ENCODE results near the gene BHLHE23. TPM values are rescaled to one million over a fixed set of nuclear protein-coding genes. Genes with fewer than 3 reads are reported as not detected.

Gene BHLHE23
- total RNA-seq, 1 experiment from 2014 or later = not detected

DNA sequence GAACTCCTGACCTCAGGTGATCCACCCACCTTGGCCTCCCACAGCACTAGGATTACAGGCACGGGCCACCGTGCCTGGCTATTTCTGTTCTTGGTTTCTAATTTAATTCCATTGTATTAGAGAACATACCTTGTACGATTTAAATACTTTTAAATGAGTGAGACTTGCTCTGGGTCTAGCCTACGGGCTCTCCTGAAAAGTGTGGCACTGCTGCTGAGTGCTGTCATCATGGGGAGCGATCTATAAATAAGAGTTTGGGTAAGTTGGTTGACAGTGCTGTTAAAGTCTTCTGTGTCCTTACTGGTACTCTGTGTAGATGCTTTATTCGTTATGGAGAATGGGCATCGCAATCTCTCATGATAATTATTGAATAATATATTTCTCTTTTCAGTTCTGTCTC is 35.0 kb upstream of the BHLHE23 start:
- DNase-seq (ENCODE audit: low read depth, low spot score) (no peak), ATAC-seq (no peak)
- no peaks in the 10 kb centered on the region for H3K4me1 ChIP-seq (ENCODE audit: control insufficient read depth in 1 of 2, insufficient read depth in 2 of 2, low read length in 2 of 2)
- H3K9me3 ChIP-seq (ENCODE audit: control insufficient read depth in 1 of 2, insufficient read depth in 1 of 2, low read depth in 1 of 2, low read length in 2 of 2) = no peaks in the 10 kb centered on the region
- H3K9ac ChIP-seq (ENCODE audit: low read length) = no peak overlapping the region
- BruUV-seq (replicated peaks) = no TSS peak
- no peak overlapping the region for H3K27ac ChIP-seq (ENCODE audit: low read depth, low read length)
- RAD21 ChIA-PET (ENCODE audit: low non-redundant PET in 1 of 2, low total read pairs in 2 of 2, uncharacterized antibody in 2 of 2, unreplicated experiment in 2 of 2) = no interaction called here
- H3K27me3 ChIP-seq (ENCODE audit: insufficient read depth, low read length) = peaks cover 31% of the 10 kb centered on the region
- no peak for TF ChIP-seq YY1 (IDR thresholded peaks at IDR 0.05; ENCODE audit: extremely low read depth, insufficient replicate concordance, low read depth, low read length)
- TF ChIP-seq POLR2A (IDR thresholded peaks at IDR 0.05; ENCODE audit: borderline replicate concordance, extremely low read depth, insufficient read depth, insufficient read length) = no peak
- TF ChIP-seq ZFX (IDR thresholded peaks at IDR 0.05) = no peak
- no peak for TF ChIP-seq JUND (IDR thresholded peaks at IDR 0.05)
- TF ChIP-seq ZNF274 (IDR thresholded peaks at IDR 0.05; ENCODE audit: low read depth, low read length) = no peak
- no peak for TF ChIP-seq RAD21 (IDR thresholded peaks at IDR 0.05; ENCODE audit: low read depth)
- TF ChIP-seq SIN3A (IDR thresholded peaks at IDR 0.05; ENCODE audit: low read depth) = no peak
- no peak for TF ChIP-seq EZH2 (IDR thresholded peaks at IDR 0.05)
- H3K4me2 ChIP-seq (ENCODE audit: low read length) = no peak overlapping the region
- CTCF ChIA-PET = no interaction called here
- no peak overlapping the region for H3K4me3 ChIP-seq (replicated peaks in 1 of 2; ENCODE audit: low read depth in 1 of 2, low read length in 2 of 2)
- no peaks in the 10 kb centered on the region for H3K79me2 ChIP-seq (ENCODE audit: insufficient read depth, low read length)
- POLR2A ChIA-PET = no interaction called here
- H2AFZ ChIP-seq (ENCODE audit: low read depth, low read length, poor library complexity, severe bottlenecking) = no peak overlapping the region
- H4K20me1 ChIP-seq (ENCODE audit: insufficient read depth) = no peaks in the 10 kb centered on the region
- intact Hi-C loops (cut with micrococcal nuclease) = no loop called here
- no peaks in the 10 kb centered on the region for H3K36me3 ChIP-seq (ENCODE audit: control insufficient read depth in 1 of 2, insufficient read depth in 2 of 2, low read length in 2 of 2)
- H3K9me2 ChIP-seq (ENCODE audit: insufficient read depth) = no peaks in the 10 kb centered on the region

DNA sequence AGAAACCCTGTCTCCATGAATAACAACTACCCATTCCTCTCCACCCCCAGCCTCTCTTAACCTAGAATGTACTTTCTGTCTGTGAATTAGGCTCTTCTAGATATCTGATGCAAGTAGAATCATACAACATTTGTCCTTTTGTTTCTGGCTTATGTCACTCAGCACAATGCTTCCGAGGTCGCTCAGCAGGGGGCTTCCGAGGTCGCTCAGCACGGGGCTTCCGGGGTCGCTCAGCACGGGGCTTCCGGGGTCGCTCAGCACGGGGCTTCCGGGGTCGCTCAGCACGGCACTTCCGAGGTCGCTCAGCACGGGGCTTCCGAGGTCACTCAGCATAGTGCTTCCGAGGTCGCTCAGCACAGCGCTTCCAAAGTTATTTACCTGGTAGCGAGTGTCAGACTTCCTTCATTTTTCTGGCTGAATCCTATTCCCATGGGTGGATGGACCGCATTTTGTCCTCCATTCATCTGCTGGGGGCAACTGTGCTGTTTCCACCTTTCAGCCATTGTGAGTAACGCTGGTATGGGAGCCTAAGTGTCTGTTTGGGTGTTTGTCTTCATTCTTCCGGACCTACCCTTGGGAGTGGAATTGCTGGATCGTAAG is 31.0 kb upstream of the BHLHE23 start:
- Histone ChIP-seq H3K27ac (ENCODE audit: low read depth, low read length) (no peak overlapping the region), H3K36me3 (ENCODE audit: control insufficient read depth in 1 of 2, insufficient read depth in 2 of 2, low read length in 2 of 2) (no peaks in the 10 kb centered on the region), H3K27me3 (ENCODE audit: insufficient read depth, low read length) (peaks cover 31% of the 10 kb centered on the region), H4K20me1 (ENCODE audit: insufficient read depth) (no peaks in the 10 kb centered on the region), H3K9me2 (ENCODE audit: insufficient read depth) (no peaks in the 10 kb centered on the region), H3K9me3 (ENCODE audit: control insufficient read depth in 1 of 2, insufficient read depth in 1 of 2, low read depth in 1 of 2, low read length in 2 of 2) (no peaks in the 10 kb centered on the region), H3K9ac (ENCODE audit: low read length) (no peak overlapping the region), H2AFZ (ENCODE audit: low read depth, low read length, poor library complexity, severe bottlenecking) (no peak overlapping the region), H3K4me3 (replicated peaks in 1 of 2; ENCODE audit: low read depth in 1 of 2, low read length in 2 of 2) (no peak overlapping the region), H3K79me2 (ENCODE audit: insufficient read depth, low read length) (no peaks in the 10 kb centered on the region), H3K4me2 (ENCODE audit: low read length) (no peak overlapping the region), H3K4me1 (ENCODE audit: control insufficient read depth in 1 of 2, insufficient read depth in 2 of 2, low read length in 2 of 2) (no peaks in the 10 kb centered on the region)
- ChIA-PET RAD21 (ENCODE audit: low non-redundant PET in 1 of 2, low total read pairs in 2 of 2, uncharacterized antibody in 2 of 2, unreplicated experiment in 2 of 2) (no interaction called here), CTCF (no interaction called here), POLR2A (no interaction called here)
- BruUV-seq (replicated peaks) = no TSS peak
- DNase-seq (ENCODE audit: low read depth, low spot score) = no peak
- intact Hi-C loops (cut with micrococcal nuclease) = no loop called here
- no peak for ATAC-seq
- TF ChIP-seq, protein P1, sequence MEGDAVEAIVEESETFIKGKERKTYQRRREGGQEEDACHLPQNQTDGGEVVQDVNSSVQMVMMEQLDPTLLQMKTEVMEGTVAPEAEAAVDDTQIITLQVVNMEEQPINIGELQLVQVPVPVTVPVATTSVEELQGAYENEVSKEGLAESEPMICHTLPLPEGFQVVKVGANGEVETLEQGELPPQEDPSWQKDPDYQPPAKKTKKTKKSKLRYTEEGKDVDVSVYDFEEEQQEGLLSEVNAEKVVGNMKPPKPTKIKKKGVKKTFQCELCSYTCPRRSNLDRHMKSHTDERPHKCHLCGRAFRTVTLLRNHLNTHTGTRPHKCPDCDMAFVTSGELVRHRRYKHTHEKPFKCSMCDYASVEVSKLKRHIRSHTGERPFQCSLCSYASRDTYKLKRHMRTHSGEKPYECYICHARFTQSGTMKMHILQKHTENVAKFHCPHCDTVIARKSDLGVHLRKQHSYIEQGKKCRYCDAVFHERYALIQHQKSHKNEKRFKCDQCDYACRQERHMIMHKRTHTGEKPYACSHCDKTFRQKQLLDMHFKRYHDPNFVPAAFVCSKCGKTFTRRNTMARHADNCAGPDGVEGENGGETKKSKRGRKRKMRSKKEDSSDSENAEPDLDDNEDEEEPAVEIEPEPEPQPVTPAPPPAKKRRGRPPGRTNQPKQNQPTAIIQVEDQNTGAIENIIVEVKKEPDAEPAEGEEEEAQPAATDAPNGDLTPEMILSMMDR (IDR thresholded peaks at IDR 0.05 in 2 of 3, conservative IDR thresholded peaks at IDR 0.05 in 1 of 3; ENCODE audit: borderline replicate concordance in 1 of 3, insufficient read depth in 1 of 3, low read depth in 2 of 3, low read length in 2 of 3) = no peak
- TF ChIP-seq YY1 (IDR thresholded peaks at IDR 0.05; ENCODE audit: extremely low read depth, insufficient replicate concordance, low read depth, low read length) (no peak), JUND (IDR thresholded peaks at IDR 0.05) (no peak), TCF7L2 (IDR thresholded peaks at IDR 0.05; ENCODE audit: borderline replicate concordance, extremely low read depth, insufficient read depth, insufficient read length) (no peak), ZFX (IDR thresholded peaks at IDR 0.05) (no peak), SRF (IDR thresholded peaks at IDR 0.05; ENCODE audit: low read depth) (no peak), FOSL1 (IDR thresholded peaks at IDR 0.05; ENCODE audit: low read depth) (no peak), ZNF274 (IDR thresholded peaks at IDR 0.05; ENCODE audit: low read depth, low read length) (no peak), POLR2AphosphoS5 (IDR thresholded peaks at IDR 0.05; ENCODE audit: low read depth, low read length) (no peak), SIN3A (IDR thresholded peaks at IDR 0.05; ENCODE audit: low read depth) (no peak)
- TF ChIP-seq, protein P2, sequence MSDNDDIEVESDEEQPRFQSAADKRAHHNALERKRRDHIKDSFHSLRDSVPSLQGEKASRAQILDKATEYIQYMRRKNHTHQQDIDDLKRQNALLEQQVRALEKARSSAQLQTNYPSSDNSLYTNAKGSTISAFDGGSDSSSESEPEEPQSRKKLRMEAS (IDR thresholded peaks at IDR 0.05) = no peak
- TF ChIP-seq, protein P3, sequence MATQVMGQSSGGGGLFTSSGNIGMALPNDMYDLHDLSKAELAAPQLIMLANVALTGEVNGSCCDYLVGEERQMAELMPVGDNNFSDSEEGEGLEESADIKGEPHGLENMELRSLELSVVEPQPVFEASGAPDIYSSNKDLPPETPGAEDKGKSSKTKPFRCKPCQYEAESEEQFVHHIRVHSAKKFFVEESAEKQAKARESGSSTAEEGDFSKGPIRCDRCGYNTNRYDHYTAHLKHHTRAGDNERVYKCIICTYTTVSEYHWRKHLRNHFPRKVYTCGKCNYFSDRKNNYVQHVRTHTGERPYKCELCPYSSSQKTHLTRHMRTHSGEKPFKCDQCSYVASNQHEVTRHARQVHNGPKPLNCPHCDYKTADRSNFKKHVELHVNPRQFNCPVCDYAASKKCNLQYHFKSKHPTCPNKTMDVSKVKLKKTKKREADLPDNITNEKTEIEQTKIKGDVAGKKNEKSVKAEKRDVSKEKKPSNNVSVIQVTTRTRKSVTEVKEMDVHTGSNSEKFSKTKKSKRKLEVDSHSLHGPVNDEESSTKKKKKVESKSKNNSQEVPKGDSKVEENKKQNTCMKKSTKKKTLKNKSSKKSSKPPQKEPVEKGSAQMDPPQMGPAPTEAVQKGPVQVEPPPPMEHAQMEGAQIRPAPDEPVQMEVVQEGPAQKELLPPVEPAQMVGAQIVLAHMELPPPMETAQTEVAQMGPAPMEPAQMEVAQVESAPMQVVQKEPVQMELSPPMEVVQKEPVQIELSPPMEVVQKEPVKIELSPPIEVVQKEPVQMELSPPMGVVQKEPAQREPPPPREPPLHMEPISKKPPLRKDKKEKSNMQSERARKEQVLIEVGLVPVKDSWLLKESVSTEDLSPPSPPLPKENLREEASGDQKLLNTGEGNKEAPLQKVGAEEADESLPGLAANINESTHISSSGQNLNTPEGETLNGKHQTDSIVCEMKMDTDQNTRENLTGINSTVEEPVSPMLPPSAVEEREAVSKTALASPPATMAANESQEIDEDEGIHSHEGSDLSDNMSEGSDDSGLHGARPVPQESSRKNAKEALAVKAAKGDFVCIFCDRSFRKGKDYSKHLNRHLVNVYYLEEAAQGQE (IDR thresholded peaks at IDR 0.05; ENCODE audit: low read depth) = no peak

Measured in HCT116 (cell line).